NCI-H69 (cell line): Measurements from ENCODE around the gene RAVER1.

Experiments used
- DNase-seq: peaks from one replicate; lab custom pipeline; 2025; lab: John Stamatoyannopoulos, UW

Gene RAVER1

GRCh38 chr19:10270616-10271394 lies 62.5 kb downstream of the RAVER1 start, which contains the start of gene ICAM1:
TSS of gene ICAM1 (plus strand) at chr19:10271120. CDS start at chr19:10271160, 40 bp downstream.
- DNase-seq, result peak; percentile 76

- peak; percentile 33 for DNase-seq
These were observed 63.1 kb downstream of the RAVER1 start for GRCh38 chr19:10270180-10270615.

GRCh38 chr19:10269333-10270179 lies 63.8 kb downstream of the RAVER1 start:
- DNase-seq, result peak; percentile 81

DNA sequence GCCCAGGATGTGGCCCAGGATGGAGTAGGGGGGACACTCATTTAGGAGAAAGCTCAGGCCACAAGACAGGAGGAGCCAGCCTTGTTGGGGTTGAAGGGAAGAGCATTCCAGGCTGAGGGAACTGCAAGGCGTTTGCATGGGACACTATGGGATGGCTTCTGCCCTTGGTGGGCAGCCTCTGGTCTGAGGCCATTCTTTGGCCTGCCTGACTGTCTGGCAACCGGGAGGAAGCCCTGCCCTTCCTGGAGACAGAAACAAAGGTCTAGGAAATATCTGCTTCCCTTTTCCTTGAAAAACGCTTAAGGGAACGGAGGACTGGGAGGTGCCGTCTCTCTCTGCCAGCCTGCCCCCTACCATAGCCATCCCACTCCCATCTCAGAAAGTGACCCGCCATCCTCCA lies 65.3 kb downstream of the RAVER1 start:
- no peak for DNase-seq

DNA sequence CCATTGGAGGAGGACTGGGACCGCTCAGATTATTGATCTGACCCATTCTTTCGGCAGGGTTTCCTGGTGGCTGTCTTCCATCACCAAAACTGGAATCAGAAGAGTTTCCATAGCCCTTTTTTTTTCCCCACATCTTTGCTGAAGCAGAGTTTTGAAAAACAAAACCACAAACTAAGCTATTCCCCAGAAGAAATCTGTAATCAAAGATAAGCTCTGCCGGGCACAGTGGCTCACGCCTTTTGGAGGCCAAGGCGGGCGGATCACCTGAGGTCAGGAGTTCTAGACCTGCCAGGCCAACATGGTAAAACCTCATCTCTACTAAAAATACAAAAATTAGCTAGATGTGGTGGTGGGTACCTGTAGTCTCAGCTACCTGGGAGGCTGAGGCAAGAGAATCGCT lies 66.6 kb downstream of the RAVER1 start:
- no peak for DNase-seq
